ENCODE measurements around the gene CSMD2. TPM values are rescaled to one million over a fixed set of nuclear protein-coding genes. Genes with fewer than 3 reads are reported as not detected.

The CSMD2 gene
- total RNA-seq, 1 donor from 2014 or later: 0.27 TPM

GRCh38 chr1:33846861-33847260 lies 318.2 kb downstream of the CSMD2 start:
- H3K27me3 Mint-ChIP-seq (ENCODE audit: unreplicated experiment): no peaks in the 10 kb centered on the region

GRCh38 chr1:33844166-33844565 lies 320.9 kb downstream of the CSMD2 start:
- no peak for TF ChIP-seq CTCF (IDR thresholded peaks at IDR 0.05; ENCODE audit: partially characterized antibody, unreplicated experiment)
- Mint-ChIP-seq H3K9me3 (ENCODE audit: unreplicated experiment) (no peaks in the 10 kb centered on the region), H3K4me1 (ENCODE audit: low read depth, unreplicated experiment) (no peaks in the 10 kb centered on the region), H3K36me3 (ENCODE audit: unreplicated experiment) (no peaks in the 10 kb centered on the region), H3K27me3 (ENCODE audit: unreplicated experiment) (no peaks in the 10 kb centered on the region), H3K27ac (ENCODE audit: unreplicated experiment) (no peak overlapping the region), H3K4me3 (ENCODE audit: unreplicated experiment) (no peak overlapping the region)
- no peak for DNase-seq

More at GRCh38 chr1:33846861-33847260, 318.2 kb downstream of the CSMD2 start:
- Mint-ChIP-seq H3K27ac (ENCODE audit: unreplicated experiment) (no peak overlapping the region), H3K4me1 (ENCODE audit: low read depth, unreplicated experiment) (no peaks in the 10 kb centered on the region), H3K4me3 (ENCODE audit: unreplicated experiment) (no peak overlapping the region), H3K9me3 (ENCODE audit: unreplicated experiment) (no peaks in the 10 kb centered on the region), H3K36me3 (ENCODE audit: unreplicated experiment) (no peaks in the 10 kb centered on the region)
- no peak for TF ChIP-seq CTCF (IDR thresholded peaks at IDR 0.05; ENCODE audit: partially characterized antibody, unreplicated experiment)
- DNase-seq: no peak

- H3K27ac Mint-ChIP-seq (ENCODE audit: unreplicated experiment): no peak overlapping the region
- no peak overlapping the region for H3K4me3 Mint-ChIP-seq (ENCODE audit: unreplicated experiment)
- no peaks in the 10 kb centered on the region for H3K4me1 Mint-ChIP-seq (ENCODE audit: low read depth, unreplicated experiment)
- H3K9me3 Mint-ChIP-seq (ENCODE audit: unreplicated experiment): no peaks in the 10 kb centered on the region
- TF ChIP-seq CTCF (IDR thresholded peaks at IDR 0.05; ENCODE audit: partially characterized antibody, unreplicated experiment): no peak
- peaks cover 3% of the 10 kb centered on the region for H3K36me3 Mint-ChIP-seq (ENCODE audit: unreplicated experiment)
- DNase-seq: no peak
- peaks cover 1% of the 10 kb centered on the region for H3K27me3 Mint-ChIP-seq (ENCODE audit: unreplicated experiment)
Measured at GRCh38 chr1:33842348-33842747, 322.7 kb downstream of the CSMD2 start.

GRCh38 chr1:33841494-33841893 lies 323.5 kb downstream of the CSMD2 start:
- Mint-ChIP-seq H3K9me3 (ENCODE audit: unreplicated experiment) (no peaks in the 10 kb centered on the region), H3K27me3 (ENCODE audit: unreplicated experiment) (peaks cover 1% of the 10 kb centered on the region), H3K27ac (ENCODE audit: unreplicated experiment) (no peak overlapping the region), H3K4me3 (ENCODE audit: unreplicated experiment) (no peak overlapping the region), H3K4me1 (ENCODE audit: low read depth, unreplicated experiment) (no peaks in the 10 kb centered on the region), H3K36me3 (ENCODE audit: unreplicated experiment) (peaks cover 9% of the 10 kb centered on the region)
- no peak for TF ChIP-seq CTCF (IDR thresholded peaks at IDR 0.05; ENCODE audit: partially characterized antibody, unreplicated experiment)
- no peak for DNase-seq

- Mint-ChIP-seq H3K9me3 (ENCODE audit: unreplicated experiment) (no peaks in the 10 kb centered on the region), H3K36me3 (ENCODE audit: unreplicated experiment) (peaks cover 9% of the 10 kb centered on the region), H3K27me3 (ENCODE audit: unreplicated experiment) (peaks cover 1% of the 10 kb centered on the region), H3K4me1 (ENCODE audit: low read depth, unreplicated experiment) (no peaks in the 10 kb centered on the region), H3K27ac (ENCODE audit: unreplicated experiment) (no peak overlapping the region), H3K4me3 (ENCODE audit: unreplicated experiment) (no peak overlapping the region)
- DNase-seq: no peak
- no peak for TF ChIP-seq CTCF (IDR thresholded peaks at IDR 0.05; ENCODE audit: partially characterized antibody, unreplicated experiment)
Measured at GRCh38 chr1:33837635-33838034, 327.4 kb downstream of the CSMD2 start.

Measured in glutamatergic neuron (in vitro differentiated cells).